CD4-positive, alpha-beta T cell treated with Interleukin-1 beta for 1 hour (primary cell): ENCODE data around the gene COG8.
A peak's percentile ranks its signal among the peaks of the same experiment; 100 is the strongest.
"Not testable (repeated sequence)": the region's sequence is repeated elsewhere in the genome, so short reads cannot be mapped to it uniquely, and the experiment has no call there.

ENCODE experiments used
- DNase-seq, 2 donors: peaks; one replicate each; pipeline ENCODE4 v3.0.0-alpha.2; 2020 to 2022

The COG8 gene

GRCh38 chr16:69318177-69318910 lies 21.0 kb downstream of the COG8 start:
- DNase-seq: no peak

- DNase-seq: no peak
Measured at GRCh38 chr16:69316595-69317034, 22.7 kb downstream of the COG8 start.

GRCh38 chr16:69315486-69316311 lies 23.7 kb downstream of the COG8 start:
- DNase-seq: no peak

GRCh38 chr16:69314534-69314933 lies 24.8 kb downstream of the COG8 start:
- DNase-seq: no peak

- no peak for DNase-seq
Measured at GRCh38 chr16:69313469-69313868, 25.9 kb downstream of the COG8 start.

GRCh38 chr16:69311533-69312387 lies 27.6 kb downstream of the COG8 start:
- DNase-seq: peak; percentile 30 to 41

GRCh38 chr16:69310653-69311532 lies 28.5 kb downstream of the COG8 start, which contains the start of gene VPS4A:
VPS4A (plus strand) TSS chr16:69311350; CDS start chr16:69311512, 162 bp downstream.
- DNase-seq: peak; percentile 97 to 98

- DNase-seq: no peak
Measured at GRCh38 chr16:69309316-69309715, 30.0 kb downstream of the COG8 start.

GRCh38 chr16:69307856-69308255 lies 31.5 kb downstream of the COG8 start:
- no peak for DNase-seq

GRCh38 chr16:69307091-69307490 lies 32.3 kb downstream of the COG8 start:
- no peak for DNase-seq

- DNase-seq: no peak
Measured at GRCh38 chr16:69306031-69306430, 33.3 kb downstream of the COG8 start.

- DNase-seq: no peak
Measured at GRCh38 chr16:69302301-69302700, 37.1 kb downstream of the COG8 start.

- no peak for DNase-seq
Measured at GRCh38 chr16:69301861-69302260, 37.5 kb downstream of the COG8 start.

- DNase-seq: no peak
Measured at GRCh38 chr16:69301187-69301586, 38.2 kb downstream of the COG8 start.

GRCh38 chr16:69298261-69298660 lies 41.1 kb downstream of the COG8 start:
- no peak for DNase-seq

- DNase-seq: not testable (repeated sequence)
Measured at GRCh38 chr16:69296771-69297170, 42.6 kb downstream of the COG8 start.

- DNase-seq: no peak
Measured at GRCh38 chr16:69294051-69294450, 45.3 kb downstream of the COG8 start.

- DNase-seq: no peak
Measured at GRCh38 chr16:69293401-69293800, 46.0 kb downstream of the COG8 start.

- not testable (repeated sequence) for DNase-seq
Measured at GRCh38 chr16:69291657-69292056, 47.7 kb downstream of the COG8 start.

GRCh38 chr16:69286941-69287713 lies 52.2 kb downstream of the COG8 start:
- DNase-seq: peak in 1 of 2 donors; percentile 72

- no peak for DNase-seq
Measured at GRCh38 chr16:69285240-69285639, 54.1 kb downstream of the COG8 start.
